Thymus (tissue), 11 donors: ENCODE measurements around the gene ACSS1. TPM values are rescaled to one million over a fixed set of nuclear protein-coding genes. Genes with fewer than 3 reads are reported as not detected.

Source experiments
- DNase-seq, 9 donors: peaks; one replicate each; pipeline ENCODE4 v3.0.0-alpha.2; 2013; ENCODE audit warnings: low spot score in 9 of 9, low read depth in 6 of 9, missing footprints in 1 of 9
- H3K27ac ChIP-seq, 2 donors: one replicate each; pipeline ENCODE4 v1.5.1; 2013; ENCODE audit warnings: control low read depth in 1 of 2, low read depth in 1 of 2, low read length in 1 of 2, mild to moderate bottlenecking in 1 of 2, moderate library complexity in 1 of 2
- H3K27me3 ChIP-seq, 2 donors: one replicate each; pipeline ENCODE4 v1.5.1; 2013; ENCODE audit warnings: low read length in 1 of 2; ENCODE audit not compliant: control insufficient read depth in 2 of 2, insufficient read depth in 1 of 2
- H3K36me3 ChIP-seq, 2 donors: one replicate each; pipeline ENCODE4 v1.5.1; 2013; ENCODE audit warnings: low read length in 1 of 2, mild to moderate bottlenecking in 1 of 2, moderate library complexity in 1 of 2; ENCODE audit not compliant: control insufficient read depth in 2 of 2, insufficient read depth in 2 of 2
- H3K4me1 ChIP-seq, 2 donors: one replicate each; pipeline ENCODE4 v1.5.1; 2013; ENCODE audit warnings: low read length in 2 of 2; ENCODE audit not compliant: control insufficient read depth in 2 of 2, insufficient read depth in 2 of 2
- H3K4me3 ChIP-seq, 2 donors: one replicate each; pipeline ENCODE4 v1.5.1; 2013; ENCODE audit warnings: low read length in 2 of 2, control low read depth in 1 of 2, mild to moderate bottlenecking in 1 of 2
- H3K9me3 ChIP-seq, 2 donors: one replicate each; pipeline ENCODE4 v1.5.1; 2013; ENCODE audit warnings: low read length in 1 of 2, mild to moderate bottlenecking in 1 of 2; ENCODE audit not compliant: control insufficient read depth in 2 of 2, insufficient read depth in 1 of 2
- WGBS: extraction: QIAGEN DNeasy Blood & Tissue Kit; methylation state at CpG from one replicate; pipeline ENCODE4 v1.1.7; 2013; 5-methylcytosine and 5-hydroxymethylcytosine counted together
- polyA plus RNA-seq: library from polyadenylated mRNA; stranded (reverse); fragments of 200-250 nt; gene quantifications from one replicate; pipeline ENCODE4 v1.2.3, GENCODE V29; 2013
- total RNA-seq: library from RNA; stranded (reverse); fragments of 120-200 nt; gene quantifications from one replicate; pipeline ENCODE4 v1.2.4, GENCODE V29; 2013
- donor health status: healthy.

ACSS1 gene
- total and polyA plus RNA-seq, 2 donors, result 22.2 to 27.8 TPM

DNA sequence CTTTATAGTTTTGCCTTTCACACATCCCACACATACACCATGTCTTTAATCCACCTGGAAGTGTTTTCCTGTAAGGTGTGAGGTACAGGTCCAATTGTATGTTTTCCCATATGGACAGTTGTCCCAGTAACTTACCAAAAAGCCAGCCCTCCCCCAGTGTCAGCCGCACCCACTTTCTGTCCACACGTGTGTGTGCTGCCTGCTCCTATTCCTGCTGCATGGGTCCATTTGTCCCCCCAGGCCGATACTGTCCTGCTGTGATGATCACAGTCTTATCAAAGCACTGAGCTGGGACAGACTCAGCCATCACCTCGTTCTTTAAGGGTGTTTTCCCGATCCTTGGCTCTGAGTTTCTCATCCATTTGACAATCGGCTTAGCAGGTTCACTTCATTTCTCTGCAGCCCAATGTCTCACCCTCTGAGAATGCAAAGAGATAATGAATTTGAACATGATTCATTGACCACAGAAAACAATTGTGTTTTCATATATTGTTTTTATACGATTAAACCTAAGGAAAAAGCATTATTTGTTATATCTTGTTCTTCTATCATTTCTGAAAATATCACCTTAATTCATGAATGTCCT lies 14.4 kb upstream of the ACSS1 start:
- H3K27ac ChIP-seq, result no peak overlapping the region
- peaks cover 0 to 2% of the 10 kb centered on the region in 2 donors for H3K4me1 ChIP-seq
- no peak overlapping the region for H3K4me3 ChIP-seq
- H3K27me3 ChIP-seq, result peaks cover 16 to 64% of the 10 kb centered on the region in 2 donors
- 66% methylated on average over 7 of the region's 7 CpGs for WGBS
- peaks cover 0 to under 1% of the 10 kb centered on the region in 2 donors for H3K9me3 ChIP-seq
- DNase-seq, result no peak
- no peaks in the 10 kb centered on the region for H3K36me3 ChIP-seq

DNA sequence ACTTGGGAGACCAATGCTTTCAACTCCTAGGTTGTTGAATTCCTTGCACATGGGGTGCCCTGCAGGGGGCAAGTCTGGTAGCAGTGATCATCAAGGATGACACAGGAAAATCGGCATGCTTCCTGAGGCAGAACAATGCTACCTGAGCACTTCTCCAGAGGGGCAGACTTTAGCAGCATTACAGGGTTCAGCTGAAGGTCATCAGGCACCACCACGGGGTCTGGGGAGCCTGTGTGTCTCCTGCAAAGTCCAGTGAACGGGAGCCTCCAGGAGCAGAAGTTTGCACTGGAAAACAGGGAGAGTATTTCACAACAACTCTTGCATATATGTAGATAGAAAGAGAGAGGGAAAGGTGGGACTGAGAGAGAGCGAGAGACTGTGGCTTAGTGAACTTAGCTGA lies 13.8 kb upstream of the ACSS1 start:
- peaks cover 14 to 58% of the 10 kb centered on the region in 2 donors for H3K27me3 ChIP-seq
- H3K27ac ChIP-seq, result no peak overlapping the region
- H3K9me3 ChIP-seq, result peaks cover 0 to 3% of the 10 kb centered on the region in 2 donors
- H3K4me3 ChIP-seq, result no peak overlapping the region
- peaks cover 0 to 2% of the 10 kb centered on the region in 2 donors for H3K4me1 ChIP-seq
- 45% methylated on average over 4 of the region's 4 CpGs for WGBS
- no peak for DNase-seq
- H3K36me3 ChIP-seq, result no peaks in the 10 kb centered on the region

DNA sequence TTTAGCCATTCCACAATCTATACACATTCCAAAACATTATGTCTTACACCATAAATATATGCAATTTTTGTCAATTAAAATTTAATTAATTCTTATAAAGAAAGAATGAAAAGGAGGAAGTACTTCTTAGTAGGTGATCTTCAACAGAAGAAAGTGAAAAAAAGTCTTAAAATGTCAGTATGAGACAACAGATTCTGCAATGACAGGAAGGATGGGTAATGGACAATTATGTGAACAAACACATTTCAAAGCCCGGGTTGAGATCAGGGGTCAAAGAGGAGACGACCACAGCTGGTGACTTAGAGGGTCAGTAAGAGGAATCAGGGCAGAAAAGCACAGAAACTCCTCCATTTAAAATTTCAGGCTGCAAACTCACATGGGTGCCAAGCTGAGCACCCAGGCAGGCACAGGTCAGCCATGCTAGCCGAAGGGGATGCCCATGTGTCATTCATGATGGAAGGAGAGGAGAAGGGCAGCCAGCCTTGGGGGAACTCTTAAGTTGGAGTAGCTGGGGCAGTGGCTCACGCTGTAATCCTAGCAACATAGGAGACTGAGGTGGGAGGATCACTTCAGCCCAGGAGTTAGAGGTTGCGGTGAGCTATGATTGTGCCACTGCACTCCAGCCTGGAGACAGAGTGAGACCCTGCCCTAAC lies 13.0 kb upstream of the ACSS1 start:
- Histone ChIP-seq H3K27me3 (peaks cover 9 to 52% of the 10 kb centered on the region in 2 donors), H3K4me3 (no peak overlapping the region), H3K4me1 (no peaks in the 10 kb centered on the region), H3K27ac (no peak overlapping the region), H3K36me3 (no peaks in the 10 kb centered on the region), H3K9me3 (peaks cover 0 to 3% of the 10 kb centered on the region in 2 donors)
- no peak for DNase-seq
- WGBS, result 83% methylated on average over 5 of the region's 5 CpGs

DNA sequence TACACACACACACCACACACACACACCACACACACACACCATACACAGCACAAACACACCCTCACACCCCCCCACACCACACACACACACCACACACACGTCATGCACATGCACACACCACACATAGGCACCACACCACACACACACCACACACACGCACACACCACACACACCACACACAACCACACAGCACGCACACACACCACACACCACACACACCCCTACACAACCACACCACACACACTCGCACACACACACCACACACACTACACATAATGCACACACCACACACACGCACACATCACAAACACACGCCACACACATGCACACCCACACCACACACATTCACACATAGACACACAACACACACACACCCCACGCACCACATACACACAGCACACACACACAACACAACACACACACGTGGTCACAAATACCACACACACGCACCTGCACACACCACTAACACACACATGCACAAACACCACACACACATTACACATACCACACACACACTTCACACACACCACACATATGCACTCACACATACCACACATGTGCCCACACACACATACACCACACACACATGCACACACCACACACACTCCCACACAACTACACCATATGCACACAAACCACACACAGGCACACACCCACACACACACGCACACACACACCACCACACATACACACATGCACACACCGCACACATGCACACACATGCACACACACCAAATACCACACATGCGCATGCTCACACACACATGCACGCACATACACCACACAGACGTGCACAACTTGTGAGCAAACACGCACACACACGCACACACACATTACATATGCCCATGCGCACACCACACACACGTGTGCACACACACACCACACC lies 9.4 kb upstream of the ACSS1 start:
- no peak for DNase-seq
- 97% methylated on average over 18 of the region's 18 CpGs for WGBS
- H3K27ac ChIP-seq, result no peak overlapping the region
- peaks cover 0 to 11% of the 10 kb centered on the region in 2 donors for H3K4me1 ChIP-seq
- peaks cover 6 to 33% of the 10 kb centered on the region in 2 donors for H3K27me3 ChIP-seq
- H3K36me3 ChIP-seq, result no peaks in the 10 kb centered on the region
- no peak overlapping the region for H3K4me3 ChIP-seq
- H3K9me3 ChIP-seq, result peaks cover 0 to 3% of the 10 kb centered on the region in 2 donors

DNA sequence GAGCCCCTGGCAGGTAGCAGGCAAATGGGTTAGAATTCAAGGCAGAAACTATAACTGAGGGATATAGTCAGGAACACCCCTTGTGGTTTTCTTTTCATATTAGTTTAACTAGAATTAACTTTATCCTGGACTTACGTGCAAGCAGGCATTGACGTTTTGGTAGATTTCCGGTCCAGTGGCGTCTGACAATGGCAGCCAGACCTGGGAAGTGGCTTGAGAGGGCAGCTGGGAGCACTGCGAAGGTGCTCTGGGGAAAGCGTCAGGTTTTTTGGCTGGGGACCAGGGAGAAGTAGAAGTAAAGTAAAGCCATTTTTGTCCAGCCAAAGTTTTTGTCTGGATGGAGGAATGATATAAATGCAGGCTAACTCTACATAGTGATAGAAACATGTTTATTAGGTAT lies 8.4 kb upstream of the ACSS1 start:
- DNase-seq, result no peak
- Histone ChIP-seq H3K27me3 (peaks cover 3 to 24% of the 10 kb centered on the region in 2 donors), H3K4me1 (peaks cover 0 to 11% of the 10 kb centered on the region in 2 donors), H3K27ac (no peak overlapping the region), H3K4me3 (no peak overlapping the region), H3K36me3 (no peaks in the 10 kb centered on the region), H3K9me3 (peaks cover 0 to 3% of the 10 kb centered on the region in 2 donors)
- WGBS, result 40% methylated on average over 6 of the region's 6 CpGs

DNA sequence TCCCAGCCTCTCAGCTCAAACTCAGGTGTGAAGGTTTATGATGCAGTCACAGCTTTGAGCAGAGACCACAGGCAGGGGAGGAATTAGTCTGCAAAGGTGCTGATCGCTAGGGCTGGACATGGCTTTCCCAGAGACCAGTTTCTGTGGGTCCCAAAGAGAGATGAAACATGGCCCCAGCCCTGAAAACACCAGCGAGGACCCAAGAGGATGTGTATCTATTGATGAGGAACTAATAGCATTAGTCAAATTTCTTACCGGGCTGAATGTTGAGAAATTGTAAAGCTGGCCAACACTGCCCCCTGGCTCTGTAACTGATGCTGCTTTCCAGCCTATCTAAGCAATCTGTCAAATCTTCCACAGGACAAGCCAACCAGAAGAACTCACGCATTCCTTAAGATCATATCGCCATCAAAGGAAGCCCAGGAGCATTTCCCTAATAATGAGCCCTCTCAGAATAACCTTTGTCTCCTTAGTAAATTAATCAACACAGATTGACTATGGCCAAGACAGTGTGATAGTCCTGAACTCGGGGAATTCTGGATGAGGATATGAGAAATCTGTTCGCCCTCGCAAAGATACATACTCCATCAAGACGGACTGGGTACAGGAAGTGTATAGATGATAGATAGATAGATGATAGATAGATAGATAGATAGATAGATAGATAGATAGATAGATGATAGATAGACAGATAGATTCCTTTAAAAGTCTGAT lies 7.8 kb upstream of the ACSS1 start:
- Histone ChIP-seq H3K27ac (no peak overlapping the region), H3K27me3 (peaks cover 3 to 18% of the 10 kb centered on the region in 2 donors), H3K9me3 (peaks cover 0 to 3% of the 10 kb centered on the region in 2 donors), H3K36me3 (no peaks in the 10 kb centered on the region), H3K4me1 (peaks cover 0 to 11% of the 10 kb centered on the region in 2 donors), H3K4me3 (no peak overlapping the region)
- 40% methylated on average over 9 of the region's 9 CpGs for WGBS
- peak in 3 of 9 donors; percentile 47 to 71 (median 47) for DNase-seq

DNA sequence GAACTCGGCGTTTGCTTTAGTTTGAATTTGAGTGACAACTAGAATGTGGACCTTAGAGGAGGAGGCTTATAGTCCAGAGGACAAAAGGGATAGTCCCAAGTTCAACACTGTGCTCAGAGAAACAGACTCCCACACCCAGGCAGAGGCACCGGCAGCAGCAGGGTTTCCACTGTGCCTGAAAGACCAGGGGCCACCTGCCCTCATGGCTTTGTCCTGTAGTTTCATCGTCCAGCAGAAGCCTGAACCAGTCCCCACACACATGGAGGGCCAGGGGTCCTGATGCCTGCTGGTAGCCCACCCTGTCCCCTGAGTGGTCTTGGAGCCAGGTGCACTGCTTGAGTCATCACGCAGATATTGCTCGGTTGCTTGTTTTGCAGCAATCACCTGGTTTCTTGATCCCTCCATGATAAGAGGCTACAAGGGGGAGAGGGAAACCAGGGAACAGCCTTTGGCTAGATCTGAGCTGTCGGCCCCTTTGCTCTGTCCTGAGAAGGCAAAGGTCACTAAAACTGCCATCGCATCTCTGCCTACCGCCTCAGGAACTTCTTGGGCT lies 7.2 kb upstream of the ACSS1 start:
- DNase-seq, result no peak
- Histone ChIP-seq H3K4me1 (peaks cover 0 to 11% of the 10 kb centered on the region in 2 donors), H3K27ac (no peak overlapping the region), H3K4me3 (no peak overlapping the region), H3K36me3 (no peaks in the 10 kb centered on the region), H3K27me3 (peaks cover 2 to 14% of the 10 kb centered on the region in 2 donors), H3K9me3 (peaks cover 0 to 3% of the 10 kb centered on the region in 2 donors)
- WGBS, result 80% methylated on average over 9 of the region's 9 CpGs

DNA sequence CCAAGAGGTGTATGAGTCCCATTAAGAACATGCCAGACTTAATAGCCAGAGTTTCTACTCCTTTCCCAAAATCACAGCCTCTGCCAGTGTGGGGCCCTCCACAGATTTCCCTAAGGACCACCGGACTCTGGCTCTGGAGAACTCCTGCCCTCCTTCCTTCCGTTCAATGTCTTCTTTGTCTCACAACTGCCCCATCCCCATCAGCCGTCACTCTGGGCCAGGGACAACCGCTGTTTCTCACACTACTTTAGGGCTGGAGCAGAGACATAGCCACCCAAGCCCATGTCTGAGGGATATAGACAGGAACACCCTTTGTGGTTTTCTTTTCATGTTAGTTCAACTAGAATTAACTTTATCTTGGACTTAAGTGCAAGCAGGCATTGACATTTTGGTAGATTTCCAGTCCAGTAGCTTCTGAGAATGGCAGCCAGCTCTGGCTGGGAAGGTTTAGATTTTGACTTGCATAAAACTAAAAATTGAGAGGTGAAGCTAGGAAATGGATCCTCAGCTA lies 6.7 kb upstream of the ACSS1 start:
- H3K9me3 ChIP-seq, result peaks cover 0 to 3% of the 10 kb centered on the region in 2 donors
- WGBS, result over 99% methylated on average over 4 of the region's 4 CpGs
- H3K27ac ChIP-seq, result no peak overlapping the region
- peaks cover 0 to 11% of the 10 kb centered on the region in 2 donors for H3K4me1 ChIP-seq
- DNase-seq, result no peak
- H3K27me3 ChIP-seq, result peaks cover 0 to 9% of the 10 kb centered on the region in 2 donors
- no peaks in the 10 kb centered on the region for H3K36me3 ChIP-seq
- H3K4me3 ChIP-seq, result no peak overlapping the region
